Neural cell (in vitro differentiated cells): ENCODE results near the gene CNRIP1. TPM values are rescaled to one million over a fixed set of nuclear protein-coding genes. Genes with fewer than 3 reads are reported as not detected.

Source experiments
- H2AFZ ChIP-seq: fragments of 200-600, 300-800 bp; sonication (generic), shearing (Covaris generic); 2 replicates; pipeline ENCODE4 v1.6.0; 2014; ENCODE audit warnings: low read depth, mild to moderate bottlenecking, antibody characterized with exemption, low read length, moderate library complexity
- H3F3A ChIP-seq: fragments of 200-600 bp; shearing (Covaris generic); 2 replicates; pipeline ENCODE4 v1.6.1; 2016; ENCODE audit warnings: mild to moderate bottlenecking, moderate library complexity, mixed read lengths, antibody characterized with exemption, low read length; ENCODE audit not compliant: insufficient read depth, poor library complexity, severe bottlenecking
- H3K27ac ChIP-seq: fragments of 200-600, 300-800 bp; sonication (generic), shearing (Covaris generic); 2 replicates; pipeline ENCODE4 v1.5.1; 2014; ENCODE audit warnings: mild to moderate bottlenecking, low read length, moderate library complexity
- H3K27me3 ChIP-seq: fragments of 300-800, 200-600 bp; sonication (generic), shearing (Covaris generic); 2 replicates; pipeline ENCODE4 v1.6.0; 2014; ENCODE audit warnings: mild to moderate bottlenecking, low read depth, low read length, moderate library complexity; ENCODE audit not compliant: insufficient read depth
- H3K36me3 ChIP-seq: fragments of 300-800, 200-600 bp; sonication (generic), shearing (Covaris generic); 2 replicates; pipeline ENCODE4 v1.5.1; 2014; ENCODE audit warnings: mild to moderate bottlenecking, antibody characterized with exemption, low read length, moderate library complexity; ENCODE audit not compliant: insufficient read depth
- H3K4me2 ChIP-seq: fragments of 300-800, 200-600 bp; sonication (generic), shearing (Covaris generic); 2 replicates; pipeline ENCODE4 v1.6.0; 2014; ENCODE audit warnings: mild to moderate bottlenecking, low read length
- H3K4me3 ChIP-seq: fragments of 300-800, 200-600 bp; sonication (generic), shearing (Covaris generic); 2 replicates; pipeline ENCODE4 v1.5.1; 2014; ENCODE audit warnings: mild to moderate bottlenecking, low read length, moderate library complexity
- H3K79me2 ChIP-seq: fragments of 200-600 bp; shearing (Covaris generic); replicated peaks from 2 replicates; pipeline ENCODE4 v1.6.0; 2014; ENCODE audit warnings: mild to moderate bottlenecking, low read length, moderate library complexity; ENCODE audit not compliant: insufficient read depth
- H3K9ac ChIP-seq: fragments of 300-800, 200-600 bp; sonication (generic), shearing (Covaris generic); 2 replicates; pipeline ENCODE4 v1.6.1; 2016; ENCODE audit warnings: mild to moderate bottlenecking, low read length, mixed read lengths
- H3K9me2 ChIP-seq: fragments of 200-600 bp; shearing (Covaris generic); 2 replicates; pipeline ENCODE4 v1.6.1; 2016; ENCODE audit warnings: mild to moderate bottlenecking, low read length, mixed read lengths; ENCODE audit not compliant: insufficient read depth
- H3K9me3 ChIP-seq: fragments of 200-600, 300-800 bp; sonication (generic), shearing (Covaris generic); 2 replicates; pipeline ENCODE4 v1.6.1; 2016; ENCODE audit warnings: mild to moderate bottlenecking, mixed run types, low read length, moderate library complexity, mixed read lengths
- H4K20me1 ChIP-seq: fragments of 200-600 bp; shearing (Covaris generic); 2 replicates; pipeline ENCODE4 v1.6.1; 2016; ENCODE audit warnings: mild to moderate bottlenecking, mixed run types; ENCODE audit not compliant: insufficient read depth
- EZH2 ChIP-seq: fragments of 200-600, 300-800 bp; shearing (Covaris generic), sonication (generic); IDR thresholded peaks from 2 replicates; pipeline ENCODE4 v1.6.1; 2014; ENCODE audit warnings: antibody characterized with exemption, low read length, borderline replicate concordance, mild to moderate bottlenecking; ENCODE audit not compliant: insufficient read depth, poor library complexity, severe bottlenecking
- MXI1 ChIP-seq: fragments of 450-650 bp; conservative IDR thresholded peaks from 2 replicates; pipeline ENCODE4 v1.6.1; 2014; ENCODE audit warnings: antibody characterized with exemption, mild to moderate bottlenecking; ENCODE audit not compliant: poor library complexity, severe bottlenecking
- POLR2AphosphoS5 ChIP-seq: IDR thresholded peaks from 2 replicates; pipeline ENCODE4 v1.6.1; 2012
- RAD21 ChIP-seq: fragments of 450-650 bp; conservative IDR thresholded peaks from 2 replicates; pipeline ENCODE4 v1.6.1; 2014; ENCODE audit warnings: antibody characterized with exemption, mild to moderate bottlenecking, moderate library complexity
- REST ChIP-seq: IDR thresholded peaks from 2 replicates; pipeline ENCODE4 v1.6.1; 2012; ENCODE audit warnings: borderline replicate concordance
- SMC3 ChIP-seq: fragments of 450-650 bp; conservative IDR thresholded peaks from 2 replicates; pipeline ENCODE4 v1.6.1; 2014; ENCODE audit warnings: antibody characterized with exemption, mild to moderate bottlenecking, moderate library complexity; ENCODE audit not compliant: poor library complexity
- TAF1 ChIP-seq: IDR thresholded peaks from 2 replicates; pipeline ENCODE4 v1.6.1; 2012; ENCODE audit warnings: low read depth
- polyA plus RNA-seq: library from polyadenylated mRNA; depleted of rRNA; stranded (reverse); fragments of >200 nt; gene quantifications from 2 replicates; pipeline ENCODE4 v1.2.3, GENCODE V29; 2014
- TF ChIP-seq, protein P1 (sequence below): fragments of 450-650 bp; IDR thresholded peaks from 2 replicates; pipeline ENCODE4 v1.5.1; 2014; ENCODE audit warnings: antibody characterized with exemption, mild to moderate bottlenecking, moderate library complexity; ENCODE audit not compliant: poor library complexity, severe bottlenecking

The CNRIP1 gene
- polyA plus RNA-seq, 1 donor from 2014 or later = 28.2 TPM

- Histone ChIP-seq H3K4me3 (no peak overlapping the region), H3K9ac (no peak overlapping the region), H3K27me3 (no peaks in the 10 kb centered on the region), H2AFZ (no peak overlapping the region), H3K9me2 (no peaks in the 10 kb centered on the region), H3K36me3 (no peaks in the 10 kb centered on the region), H3K79me2 (no peaks in the 10 kb centered on the region), H3F3A (no peaks in the 10 kb centered on the region), H4K20me1 (no peaks in the 10 kb centered on the region), H3K27ac (no peak overlapping the region), H3K9me3 (no peaks in the 10 kb centered on the region), H3K4me2 (no peak overlapping the region)
- TF ChIP-seq EZH2 (no peak), TAF1 (no peak), POLR2AphosphoS5 (no peak), SMC3 (no peak), MXI1 (no peak), REST (no peak), RAD21 (no peak)
- TF ChIP-seq, protein P1, sequence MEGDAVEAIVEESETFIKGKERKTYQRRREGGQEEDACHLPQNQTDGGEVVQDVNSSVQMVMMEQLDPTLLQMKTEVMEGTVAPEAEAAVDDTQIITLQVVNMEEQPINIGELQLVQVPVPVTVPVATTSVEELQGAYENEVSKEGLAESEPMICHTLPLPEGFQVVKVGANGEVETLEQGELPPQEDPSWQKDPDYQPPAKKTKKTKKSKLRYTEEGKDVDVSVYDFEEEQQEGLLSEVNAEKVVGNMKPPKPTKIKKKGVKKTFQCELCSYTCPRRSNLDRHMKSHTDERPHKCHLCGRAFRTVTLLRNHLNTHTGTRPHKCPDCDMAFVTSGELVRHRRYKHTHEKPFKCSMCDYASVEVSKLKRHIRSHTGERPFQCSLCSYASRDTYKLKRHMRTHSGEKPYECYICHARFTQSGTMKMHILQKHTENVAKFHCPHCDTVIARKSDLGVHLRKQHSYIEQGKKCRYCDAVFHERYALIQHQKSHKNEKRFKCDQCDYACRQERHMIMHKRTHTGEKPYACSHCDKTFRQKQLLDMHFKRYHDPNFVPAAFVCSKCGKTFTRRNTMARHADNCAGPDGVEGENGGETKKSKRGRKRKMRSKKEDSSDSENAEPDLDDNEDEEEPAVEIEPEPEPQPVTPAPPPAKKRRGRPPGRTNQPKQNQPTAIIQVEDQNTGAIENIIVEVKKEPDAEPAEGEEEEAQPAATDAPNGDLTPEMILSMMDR = no peak
Observed at GRCh38 chr2:68341062-68341329, 21.2 kb upstream of the CNRIP1 start.

DNA sequence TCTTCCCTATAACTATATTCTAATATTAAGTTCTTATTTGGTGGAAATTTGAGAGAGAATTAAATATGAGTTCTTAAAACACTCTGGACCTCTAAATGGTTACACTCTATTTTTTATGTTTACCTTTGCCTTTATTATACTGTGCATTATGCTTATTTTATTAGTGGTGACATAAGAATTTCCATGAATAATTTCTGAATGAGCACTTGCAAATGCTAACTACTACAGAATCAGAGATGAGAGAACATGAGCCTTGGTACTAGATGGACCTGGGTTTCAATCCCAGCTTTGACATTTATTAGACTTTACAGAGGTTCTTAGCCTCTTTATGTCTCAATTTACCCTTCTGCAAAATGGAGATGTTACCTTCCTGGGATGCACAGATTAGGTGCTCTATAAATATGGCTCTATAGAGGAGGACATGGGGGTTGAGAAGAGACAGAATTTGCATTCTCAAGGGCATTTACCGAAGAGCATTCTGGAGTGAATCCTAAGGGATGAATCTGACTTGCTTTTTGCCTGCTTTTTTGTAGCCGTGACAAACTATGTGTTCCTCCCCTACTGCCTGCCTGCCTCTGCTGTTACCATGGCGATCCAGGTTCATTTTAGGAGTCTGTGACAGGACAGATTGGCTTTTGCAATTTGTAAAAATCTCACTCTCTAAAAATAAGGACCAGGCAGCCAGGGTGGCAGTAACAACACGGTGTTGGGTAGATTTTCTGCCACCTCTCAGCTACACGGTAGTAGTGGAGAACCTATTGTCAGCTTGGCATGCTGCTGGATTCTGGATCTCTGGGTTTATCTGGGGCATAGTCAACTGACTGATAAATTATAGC, 20.7 kb upstream of the CNRIP1 start:
- Histone ChIP-seq H3K9me3 (no peaks in the 10 kb centered on the region), H3K27ac (no peak overlapping the region), H3K36me3 (no peaks in the 10 kb centered on the region), H3F3A (no peaks in the 10 kb centered on the region), H2AFZ (no peak overlapping the region), H3K79me2 (no peaks in the 10 kb centered on the region), H3K4me2 (no peak overlapping the region), H3K4me3 (no peak overlapping the region), H4K20me1 (no peaks in the 10 kb centered on the region), H3K9me2 (no peaks in the 10 kb centered on the region), H3K9ac (no peak overlapping the region), H3K27me3 (no peaks in the 10 kb centered on the region)
- TF ChIP-seq TAF1 (no peak), MXI1 (no peak)

GRCh38 chr2:68336192-68336591, 16.4 kb upstream of the CNRIP1 start:
- TF ChIP-seq RAD21 (no peak), SMC3 (no peak)
- TF ChIP-seq, protein P1 = no peak
- H3K36me3 ChIP-seq = no peaks in the 10 kb centered on the region
- H3K4me2 ChIP-seq = no peak overlapping the region
- H4K20me1 ChIP-seq = no peaks in the 10 kb centered on the region
- H3F3A ChIP-seq = no peaks in the 10 kb centered on the region
- H3K4me3 ChIP-seq = no peak overlapping the region
- no peak overlapping the region for H3K27ac ChIP-seq
- H2AFZ ChIP-seq = no peak overlapping the region
- no peaks in the 10 kb centered on the region for H3K27me3 ChIP-seq
- no peaks in the 10 kb centered on the region for H3K9me2 ChIP-seq
- H3K9me3 ChIP-seq = no peaks in the 10 kb centered on the region
- no peak overlapping the region for H3K9ac ChIP-seq
- no peaks in the 10 kb centered on the region for H3K79me2 ChIP-seq
